Activated CD4-positive, alpha-beta T cell treated with anti-CD3 and anti-CD28 coated beads, Interleukin-2, Interleukin-4, amounts not matched to agents 100 ng/mL and 50 ng/mL, durations not matched to agents 16 hours and 8 hours (primary cell): Measurements from ENCODE around the gene SLC16A11.
"Not testable (repeated sequence)": the region's sequence is repeated elsewhere in the genome, so short reads cannot be mapped to it uniquely, and the experiment has no call there.

Experiments used
- DNase-seq: peaks from one replicate; pipeline ENCODE4 v3.0.0-alpha.2; 2020; ENCODE audit warnings: low spot score

Gene SLC16A11

GRCh38 chr17:7058831-7059447, 15.0 kb upstream of the SLC16A11 start:
- DNase-seq: no peak

- DNase-seq: no peak
Observed at GRCh38 chr17:7056386-7056785, 12.5 kb upstream of the SLC16A11 start.

- DNase-seq: not testable (repeated sequence)
Observed at GRCh38 chr17:7050583-7050982, 6.7 kb upstream of the SLC16A11 start.

- no peak for DNase-seq
Observed at GRCh38 chr17:7048968-7049367, 5.1 kb upstream of the SLC16A11 start.

GRCh38 chr17:7047566-7047965, 3.7 kb upstream of the SLC16A11 start:
- peak; percentile 84 for DNase-seq

GRCh38 chr17:7046725-7047397, 3.0 kb upstream of the SLC16A11 start:
- peak; percentile 85 for DNase-seq

- DNase-seq: peak; percentile 27
Observed at GRCh38 chr17:7046127-7046724, 2.3 kb upstream of the SLC16A11 start.

GRCh38 chr17:7045492-7046126, 1.7 kb upstream of the SLC16A11 start:
- DNase-seq: peak; percentile 70

GRCh38 chr17:7043182-7043496, 753 bp downstream of the SLC16A11 start:
- no peak for DNase-seq

GRCh38 chr17:7042501-7043181, 1.3 kb downstream of the SLC16A11 start:
- DNase-seq: no peak

- DNase-seq: no peak
Observed at GRCh38 chr17:7041607-7042500, 2.0 kb downstream of the SLC16A11 start.

GRCh38 chr17:7039832-7040231, 4.1 kb downstream of the SLC16A11 start:
- DNase-seq: no peak

GRCh38 chr17:7038025-7038862, 5.6 kb downstream of the SLC16A11 start:
- no peak for DNase-seq

- peak; percentile 99 for DNase-seq
Observed at GRCh38 chr17:7035591-7036368, 8.1 kb downstream of the SLC16A11 start, which contains the start of gene SLC16A13. Gene SLC16A13, plus strand, starts transcription at chr17:7036015. Its CDS starts 368 bp downstream, at chr17:7036383.

- peak; percentile 64 for DNase-seq
Observed at GRCh38 chr17:7034955-7035590, 8.8 kb downstream of the SLC16A11 start.

GRCh38 chr17:7029659-7030058, 14.2 kb downstream of the SLC16A11 start:
- peak; percentile 56 for DNase-seq

GRCh38 chr17:7029096-7029495, 14.8 kb downstream of the SLC16A11 start:
- no peak for DNase-seq

- no peak for DNase-seq
Observed at GRCh38 chr17:7027335-7027734, 16.6 kb downstream of the SLC16A11 start.

GRCh38 chr17:7026471-7027115, 17.3 kb downstream of the SLC16A11 start:
- DNase-seq: no peak
